Esophagus (tissue), 2 donors: ENCODE data around the gene ADGRB3. TPM values are rescaled to one million over a fixed set of nuclear protein-coding genes. Genes with fewer than 3 reads are reported as not detected.

Source experiments
- H3K27ac ChIP-seq, 2 donors: one replicate each; pipeline ENCODE4 v1.5.1; 2013; ENCODE audit warnings: low read depth in 2 of 2, mild to moderate bottlenecking in 2 of 2, inconsistent platforms in 1 of 2, low read length in 1 of 2, moderate library complexity in 1 of 2
- H3K27me3 ChIP-seq, 2 donors: one replicate each; pipeline ENCODE4 v1.6.1; 2013; ENCODE audit warnings: low read length in 2 of 2, control low read depth in 1 of 2, mild to moderate bottlenecking in 1 of 2; ENCODE audit not compliant: insufficient read depth in 2 of 2, control insufficient read depth in 1 of 2
- H3K36me3 ChIP-seq, 2 donors: one replicate each; pipeline ENCODE4 v1.6.1; 2013; ENCODE audit warnings: low read length in 1 of 2; ENCODE audit not compliant: control insufficient read depth in 2 of 2, insufficient read depth in 2 of 2
- H3K4me1 ChIP-seq, 2 donors: one replicate each; pipeline ENCODE4 v1.6.1; 2013; ENCODE audit warnings: low read length in 1 of 2; ENCODE audit not compliant: control insufficient read depth in 2 of 2, insufficient read depth in 2 of 2
- H3K4me3 ChIP-seq, 2 donors: one replicate each; pipeline ENCODE4 v1.5.1; 2013; ENCODE audit warnings: low read length in 2 of 2, mild to moderate bottlenecking in 2 of 2, low read depth in 1 of 2, moderate library complexity in 1 of 2
- H3K9me3 ChIP-seq, 2 donors: one replicate each; pipeline ENCODE4 v1.6.1; 2013; ENCODE audit warnings: mild to moderate bottlenecking in 2 of 2, low read depth in 1 of 2, low read length in 1 of 2, moderate library complexity in 1 of 2; ENCODE audit not compliant: control insufficient read depth in 2 of 2, insufficient read depth in 1 of 2
- WGBS, 2 donors: extraction: QIAGEN DNeasy Blood & Tissue Kit; methylation state at CpG; one replicate each; pipeline ENCODE4 v1.1.7; 2013; 5-methylcytosine and 5-hydroxymethylcytosine counted together
- polyA plus RNA-seq, 2 donors: library from polyadenylated mRNA; stranded (reverse); fragments of 200-250 nt; gene quantifications; one replicate each; pipeline ENCODE4 v1.2.3, GENCODE V29; 2013
- donor health status: healthy with polysubstance abuse.
- donor health status: Bipolar disorder and iron deficiency.

Gene ADGRB3
- polyA plus RNA-seq, 2 donors, result 0.08 to 0.14 TPM

- H3K4me3 ChIP-seq, result no peak overlapping the region
- no peak overlapping the region for H3K27ac ChIP-seq
- WGBS, 2 donors, result 70 to 72% methylated on average over 1 of the region's 1 CpG
- H3K36me3 ChIP-seq, result no peaks in the 10 kb centered on the region
- H3K9me3 ChIP-seq, result no peaks in the 10 kb centered on the region
- H3K4me1 ChIP-seq, result no peaks in the 10 kb centered on the region
- H3K27me3 ChIP-seq, result no peaks in the 10 kb centered on the region
Observed at GRCh38 chr6:68726992-68727391, 91.9 kb downstream of the ADGRB3 start.

- no peaks in the 10 kb centered on the region for H3K36me3 ChIP-seq
- WGBS, 2 donors, result 35 to 41% methylated on average over 1 of the region's 1 CpG
- H3K27me3 ChIP-seq, result no peaks in the 10 kb centered on the region
- H3K9me3 ChIP-seq, result no peaks in the 10 kb centered on the region
- H3K4me1 ChIP-seq, result no peaks in the 10 kb centered on the region
- H3K27ac ChIP-seq, result no peak overlapping the region
- H3K4me3 ChIP-seq, result no peak overlapping the region
Observed at GRCh38 chr6:68727699-68728098, 92.6 kb downstream of the ADGRB3 start.

- Histone ChIP-seq H3K9me3 (no peaks in the 10 kb centered on the region), H3K36me3 (no peaks in the 10 kb centered on the region), H3K4me1 (no peaks in the 10 kb centered on the region), H3K27ac (no peak overlapping the region), H3K27me3 (no peaks in the 10 kb centered on the region), H3K4me3 (no peak overlapping the region)
- 44 to 58% methylated on average over 5 of the region's 5 CpGs for WGBS, 2 donors
Observed at GRCh38 chr6:68728159-68728979, 93.3 kb downstream of the ADGRB3 start.

GRCh38 chr6:68729377-68729903, 94.4 kb downstream of the ADGRB3 start:
- no peak overlapping the region for H3K27ac ChIP-seq
- 68 to 79% methylated on average over 5 of the region's 5 CpGs for WGBS, 2 donors
- H3K4me1 ChIP-seq, result no peaks in the 10 kb centered on the region
- no peaks in the 10 kb centered on the region for H3K9me3 ChIP-seq
- H3K4me3 ChIP-seq, result no peak overlapping the region
- no peaks in the 10 kb centered on the region for H3K27me3 ChIP-seq
- H3K36me3 ChIP-seq, result no peaks in the 10 kb centered on the region

GRCh38 chr6:68730291-68731054, 95.4 kb downstream of the ADGRB3 start:
- Histone ChIP-seq H3K27ac (no peak overlapping the region), H3K36me3 (no peaks in the 10 kb centered on the region), H3K4me1 (no peaks in the 10 kb centered on the region), H3K4me3 (no peak overlapping the region), H3K9me3 (no peaks in the 10 kb centered on the region), H3K27me3 (no peaks in the 10 kb centered on the region)
- 72 to 74% methylated on average over 5 of the region's 5 CpGs for WGBS, 2 donors

- H3K27me3 ChIP-seq, result no peaks in the 10 kb centered on the region
- no peaks in the 10 kb centered on the region for H3K36me3 ChIP-seq
- H3K4me3 ChIP-seq, result no peak overlapping the region
- WGBS, 2 donors, result 80 to 81% methylated on average over 5 of the region's 5 CpGs
- H3K9me3 ChIP-seq, result no peaks in the 10 kb centered on the region
- no peaks in the 10 kb centered on the region for H3K4me1 ChIP-seq
- H3K27ac ChIP-seq, result no peak overlapping the region
Observed at GRCh38 chr6:68732423-68732822, 97.3 kb downstream of the ADGRB3 start.

GRCh38 chr6:68735866-68736265, 100.8 kb downstream of the ADGRB3 start:
- Histone ChIP-seq H3K27ac (no peak overlapping the region), H3K36me3 (no peaks in the 10 kb centered on the region), H3K27me3 (no peaks in the 10 kb centered on the region), H3K4me1 (no peaks in the 10 kb centered on the region), H3K9me3 (no peaks in the 10 kb centered on the region), H3K4me3 (no peak overlapping the region)

GRCh38 chr6:68737061-68737460, 102.0 kb downstream of the ADGRB3 start:
- H3K27me3 ChIP-seq, result no peaks in the 10 kb centered on the region
- H3K4me1 ChIP-seq, result no peaks in the 10 kb centered on the region
- H3K9me3 ChIP-seq, result no peaks in the 10 kb centered on the region
- H3K4me3 ChIP-seq, result no peak overlapping the region
- H3K27ac ChIP-seq, result no peak overlapping the region
- no peaks in the 10 kb centered on the region for H3K36me3 ChIP-seq

GRCh38 chr6:68738039-68738438, 103.0 kb downstream of the ADGRB3 start:
- Histone ChIP-seq H3K36me3 (no peaks in the 10 kb centered on the region), H3K4me3 (no peak overlapping the region), H3K4me1 (no peaks in the 10 kb centered on the region), H3K27me3 (no peaks in the 10 kb centered on the region), H3K27ac (no peak overlapping the region), H3K9me3 (no peaks in the 10 kb centered on the region)
